K562 (cell line): ENCODE measurements around the gene GAMT. TPM values are rescaled to one million over a fixed set of nuclear protein-coding genes. Genes with fewer than 3 reads are reported as not detected.
A peak's percentile ranks its signal among the peaks of the same experiment; 100 is the strongest.

ENCODE experiments used
- BRF1 ChIP-seq: IDR thresholded peaks from 3 replicates; pipeline ENCODE4 v1.6.1; 2011; ENCODE audit warnings: borderline replicate concordance, mild to moderate bottlenecking; ENCODE audit not compliant: insufficient read length; ENCODE audit errors: extremely low read depth
- NFIX ChIP-seq: fragments of 250-450 bp; sonication (Bioruptor Pico); IDR thresholded peaks from 2 replicates; pipeline ENCODE4 v1.4.0; 2020; ENCODE audit warnings: low read depth, mild to moderate bottlenecking, moderate library complexity
- RBFOX2 ChIP-seq: fragments of 200-400 bp; formaldehyde crosslinking; IDR thresholded peaks from 2 replicates; pipeline ENCODE4 v1.6.1; 2017; ENCODE audit warnings: low read depth, mild to moderate bottlenecking, low read length, moderate library complexity
- SRSF1 ChIP-seq: fragments of 200-400 bp; formaldehyde crosslinking; IDR thresholded peaks from 2 replicates; pipeline ENCODE4 v1.6.1; 2017; ENCODE audit warnings: mild to moderate bottlenecking, low read depth, low read length, moderate library complexity
- TCFL5 ChIP-seq: fragments of 250-450 bp; sonication (Bioruptor Pico); conservative IDR thresholded peaks from 2 replicates; pipeline ENCODE4 v1.6.1; 2021; ENCODE audit warnings: mild to moderate bottlenecking, moderate library complexity, matching md5 sums
- TEAD4 ChIP-seq, 2 experiments: sonication (generic) in 1 of 2; formaldehyde crosslinking in 1 of 2; IDR thresholded peaks; 2 replicates each; pipeline versions ENCODE4 v1.6.1 to v1.8.0; 2012 to 2022; ENCODE audit warnings: borderline replicate concordance in 1 of 2, inconsistent platforms in 1 of 2, low read length in 1 of 2, mild to moderate bottlenecking in 1 of 2, missing genetic modification reagents in 1 of 2
- ZKSCAN8 ChIP-seq: fragments of 200-800 bp; sonication (Bioruptor generic); IDR thresholded peaks from 2 replicates; pipeline ENCODE4 v1.6.1; 2016; ENCODE audit warnings: missing genetic modification characterization, missing compliant biosample characterization
- ZNF134 ChIP-seq: fragments of 250-450 bp; sonication (Bioruptor Pico); conservative IDR thresholded peaks from 2 replicates; pipeline ENCODE4 v1.4.0; 2020
- ZNF143 ChIP-seq: sonication (generic); formaldehyde crosslinking; IDR thresholded peaks from 2 replicates; pipeline ENCODE4 v1.9.0; 2022; ENCODE audit warnings: mild to moderate bottlenecking, missing genetic modification reagents
- ZNF695 ChIP-seq: fragments of 450-650 bp; formaldehyde crosslinking; IDR thresholded peaks from 2 replicates; pipeline ENCODE4 v1.4.0; 2020; ENCODE audit warnings: mild to moderate bottlenecking, moderate library complexity
- polyA plus RNA-seq, 8 experiments: library from polyadenylated mRNA; depleted of rRNA in 4 of 8; stranded (reverse) in 5 of 8; unstranded in 3 of 8; fragments of >200 nt; fragmentation: Nextera tagmentation in 2 of 8; fragmentation: Illumina TruSeq in 1 of 8; extraction: Ambion mirVana in 2 of 8; extraction: Trizol in 1 of 8; gene quantifications; 2 replicates each; pipeline versions ENCODE4 v1.2.1 to v1.2.3, GENCODE V29; 2011 to 2014; ENCODE audit warnings: inconsistent platforms in 1 of 8, missing spikeins in 1 of 8
- total RNA-seq, 7 experiments: library from RNA; depleted of rRNA in 6 of 7; stranded (reverse); fragments of >200 nt in 6 of 7; fragmentation: Illumina TruSeq in 2 of 7; extraction: Trizol in 2 of 7; gene quantifications; 2 replicates each; pipeline versions ENCODE4 v1.2.1 to v1.2.3, GENCODE V29; 2011 to 2021; ENCODE audit warnings: low replicate concordance in 1 of 7
- TF ChIP-seq, protein P1 (sequence below), 3 experiments: IDR thresholded peaks in 2 of 3; conservative IDR thresholded peaks in 1 of 3; 2 replicates each; pipeline ENCODE4 v1.5.1; 2011 to 2012; ENCODE audit warnings: low read length in 3 of 3, mild to moderate bottlenecking in 3 of 3, control low read depth in 2 of 3, improper control_type of control experiment in 1 of 3, inconsistent platforms in 1 of 3, low read depth in 1 of 3, mixed read lengths in 1 of 3, moderate library complexity in 1 of 3; ENCODE audit not compliant: insufficient read depth in 2 of 3
- TF ChIP-seq, protein P2 (sequence below): fragments of 250-450 bp; sonication (Bioruptor Pico); IDR thresholded peaks from 2 replicates; pipeline ENCODE4 v1.9.0; 2021; ENCODE audit warnings: mild to moderate bottlenecking, inconsistent platforms
- TF ChIP-seq, protein P3 (sequence below): fragments of 450-650 bp; IDR thresholded peaks from one replicate; pipeline ENCODE4 v1.6.1; 2018; ENCODE audit warnings: mild to moderate bottlenecking, moderate library complexity; ENCODE audit not compliant: partially characterized antibody

GAMT gene
- total and polyA plus RNA-seq, 9 of the 15 experiments (the other 6 are each of a cell fraction or from before 2014, with no cell fraction given): 1.3 to 35.3 (median 27.2) TPM

DNA sequence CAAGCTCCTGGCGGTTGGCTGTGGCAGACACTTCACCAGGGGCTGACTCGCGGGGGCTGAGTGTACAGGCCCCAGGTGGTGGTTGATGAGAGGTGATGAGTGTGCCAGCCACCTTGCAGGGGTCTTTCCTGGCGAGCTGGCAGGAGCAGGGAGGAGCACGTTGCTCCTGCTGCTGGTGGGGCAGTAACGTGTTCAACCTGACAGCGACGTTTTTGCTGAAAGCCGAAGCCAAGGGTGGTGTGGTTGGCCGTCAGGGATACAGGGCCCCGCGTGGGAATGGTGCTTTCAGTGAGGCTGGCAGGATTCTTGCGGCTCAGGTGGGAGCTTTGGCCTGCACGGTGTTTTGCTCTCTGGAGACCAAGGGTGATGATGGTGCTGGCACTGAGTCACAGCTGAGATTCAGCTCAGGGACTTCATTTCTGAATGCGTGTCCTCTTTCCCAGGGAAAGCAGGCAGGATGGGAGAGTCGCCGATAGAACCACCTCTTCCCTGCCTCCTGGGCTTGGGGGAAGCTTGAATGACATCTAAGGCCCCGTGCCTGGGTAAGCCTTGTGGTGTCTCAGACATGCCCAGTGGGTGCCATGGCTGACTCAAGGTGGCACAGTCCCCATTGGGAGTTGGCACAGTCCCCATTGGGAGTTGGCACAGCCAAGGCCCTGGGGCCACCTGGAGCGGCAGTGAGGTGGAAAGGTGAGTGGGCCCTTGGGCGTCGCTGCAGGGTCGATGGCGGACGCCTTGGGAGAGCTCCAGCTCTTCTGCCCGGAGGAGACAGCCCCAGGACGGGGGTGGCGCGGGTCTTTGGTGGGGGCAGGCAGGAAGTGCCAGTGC, 14.9 kb upstream of the GAMT start (continued):
- TF ChIP-seq, protein P1, sequence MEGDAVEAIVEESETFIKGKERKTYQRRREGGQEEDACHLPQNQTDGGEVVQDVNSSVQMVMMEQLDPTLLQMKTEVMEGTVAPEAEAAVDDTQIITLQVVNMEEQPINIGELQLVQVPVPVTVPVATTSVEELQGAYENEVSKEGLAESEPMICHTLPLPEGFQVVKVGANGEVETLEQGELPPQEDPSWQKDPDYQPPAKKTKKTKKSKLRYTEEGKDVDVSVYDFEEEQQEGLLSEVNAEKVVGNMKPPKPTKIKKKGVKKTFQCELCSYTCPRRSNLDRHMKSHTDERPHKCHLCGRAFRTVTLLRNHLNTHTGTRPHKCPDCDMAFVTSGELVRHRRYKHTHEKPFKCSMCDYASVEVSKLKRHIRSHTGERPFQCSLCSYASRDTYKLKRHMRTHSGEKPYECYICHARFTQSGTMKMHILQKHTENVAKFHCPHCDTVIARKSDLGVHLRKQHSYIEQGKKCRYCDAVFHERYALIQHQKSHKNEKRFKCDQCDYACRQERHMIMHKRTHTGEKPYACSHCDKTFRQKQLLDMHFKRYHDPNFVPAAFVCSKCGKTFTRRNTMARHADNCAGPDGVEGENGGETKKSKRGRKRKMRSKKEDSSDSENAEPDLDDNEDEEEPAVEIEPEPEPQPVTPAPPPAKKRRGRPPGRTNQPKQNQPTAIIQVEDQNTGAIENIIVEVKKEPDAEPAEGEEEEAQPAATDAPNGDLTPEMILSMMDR (IDR thresholded peaks at IDR 0.05 in 2 of 3, conservative IDR thresholded peaks at IDR 0.05 in 1 of 3; ENCODE audit: insufficient read depth in 2 of 3, low read depth in 1 of 3, low read length in 3 of 3): no peak
- TF ChIP-seq NFIX (CRISPR knock-in tag): no peak
- peak; percentile 26; the same call in 1 of the 2 replicates for TF ChIP-seq ZNF143
- TF ChIP-seq RBFOX2: peak; percentile 30; the same call in 1 of the 2 replicates
- TF ChIP-seq TEAD4 (IDR thresholded peaks at IDR 0.05; ENCODE audit: low read length): no peak
- TF ChIP-seq TEAD4 (CRISPR knock-in tag; IDR thresholded peaks at IDR 0.05; ENCODE audit: borderline replicate concordance): 0 out of 2 replicates have a peak, but pooled peaks have one; percentile 57
- TF ChIP-seq, protein P2, sequence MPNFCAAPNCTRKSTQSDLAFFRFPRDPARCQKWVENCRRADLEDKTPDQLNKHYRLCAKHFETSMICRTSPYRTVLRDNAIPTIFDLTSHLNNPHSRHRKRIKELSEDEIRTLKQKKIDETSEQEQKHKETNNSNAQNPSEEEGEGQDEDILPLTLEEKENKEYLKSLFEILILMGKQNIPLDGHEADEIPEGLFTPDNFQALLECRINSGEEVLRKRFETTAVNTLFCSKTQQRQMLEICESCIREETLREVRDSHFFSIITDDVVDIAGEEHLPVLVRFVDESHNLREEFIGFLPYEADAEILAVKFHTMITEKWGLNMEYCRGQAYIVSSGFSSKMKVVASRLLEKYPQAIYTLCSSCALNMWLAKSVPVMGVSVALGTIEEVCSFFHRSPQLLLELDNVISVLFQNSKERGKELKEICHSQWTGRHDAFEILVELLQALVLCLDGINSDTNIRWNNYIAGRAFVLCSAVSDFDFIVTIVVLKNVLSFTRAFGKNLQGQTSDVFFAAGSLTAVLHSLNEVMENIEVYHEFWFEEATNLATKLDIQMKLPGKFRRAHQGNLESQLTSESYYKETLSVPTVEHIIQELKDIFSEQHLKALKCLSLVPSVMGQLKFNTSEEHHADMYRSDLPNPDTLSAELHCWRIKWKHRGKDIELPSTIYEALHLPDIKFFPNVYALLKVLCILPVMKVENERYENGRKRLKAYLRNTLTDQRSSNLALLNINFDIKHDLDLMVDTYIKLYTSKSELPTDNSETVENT (CRISPR knock-in tag): 0 out of 2 replicates have a peak, but pooled peaks have one; percentile 26
- TF ChIP-seq ZNF695: no peak
- TF ChIP-seq, protein P3, sequence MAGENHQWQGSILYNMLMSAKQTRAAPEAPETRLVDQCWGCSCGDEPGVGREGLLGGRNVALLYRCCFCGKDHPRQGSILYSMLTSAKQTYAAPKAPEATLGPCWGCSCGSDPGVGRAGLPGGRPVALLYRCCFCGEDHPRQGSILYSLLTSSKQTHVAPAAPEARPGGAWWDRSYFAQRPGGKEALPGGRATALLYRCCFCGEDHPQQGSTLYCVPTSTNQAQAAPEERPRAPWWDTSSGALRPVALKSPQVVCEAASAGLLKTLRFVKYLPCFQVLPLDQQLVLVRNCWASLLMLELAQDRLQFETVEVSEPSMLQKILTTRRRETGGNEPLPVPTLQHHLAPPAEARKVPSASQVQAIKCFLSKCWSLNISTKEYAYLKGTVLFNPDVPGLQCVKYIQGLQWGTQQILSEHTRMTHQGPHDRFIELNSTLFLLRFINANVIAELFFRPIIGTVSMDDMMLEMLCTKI: no peak
- no peak for TF ChIP-seq ZKSCAN8 (CRISPR knock-in tag)
- no peak for TF ChIP-seq ZNF134 (CRISPR knock-in tag)
- no peak for TF ChIP-seq TCFL5 (CRISPR knock-in tag)
- TF ChIP-seq BRF1: no peak
- TF ChIP-seq SRSF1: no peak
